ENCODE results near the gene IFI30.

The IFI30 gene

DNA sequence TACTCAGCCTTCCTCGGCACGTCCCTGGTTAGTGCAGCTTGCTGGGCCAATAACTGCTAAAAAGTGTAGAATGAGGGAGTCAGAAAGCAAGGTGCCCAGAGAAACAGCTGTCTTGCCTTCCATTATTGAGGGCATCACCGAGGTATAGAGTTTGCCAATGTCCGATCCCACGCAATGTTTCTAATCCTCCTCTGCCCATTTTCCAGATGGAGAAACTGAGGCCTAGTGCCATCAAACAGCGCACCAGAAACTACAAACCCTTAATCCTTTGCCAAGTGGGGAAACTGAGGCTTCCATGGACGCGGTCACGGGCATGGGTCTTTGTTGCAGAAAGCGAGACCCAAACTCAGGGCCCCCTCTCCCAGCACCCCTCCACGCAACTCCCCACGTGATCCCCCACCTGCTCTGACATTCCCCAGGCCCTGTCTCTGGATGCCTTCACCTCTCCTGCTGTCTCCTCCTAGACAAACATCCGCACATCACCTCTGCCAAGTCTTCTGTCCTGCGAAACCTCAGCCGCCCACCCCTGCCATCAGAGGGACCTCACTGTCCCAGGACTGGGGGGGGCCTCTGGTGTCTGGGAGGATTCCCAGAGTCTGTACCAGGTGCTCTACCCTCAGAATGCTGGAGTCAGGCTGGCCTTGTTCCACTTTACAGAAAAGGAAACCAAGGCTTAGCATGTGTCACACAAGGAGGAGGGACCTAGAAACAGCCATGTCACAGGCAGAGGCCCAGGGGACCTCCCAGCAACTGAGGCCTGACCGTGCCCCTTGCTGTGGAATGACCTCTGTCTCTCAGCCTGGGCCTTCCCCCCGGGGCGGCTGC lies 53.6 kb downstream of the IFI30 start:
- DNase-seq = no peak

Measured in NCI-H524 treated with DMSO at 0.1 percent for 48 hours (cell line).